GM21526 (cell line): ENCODE results near the gene OR2AK2.

ENCODE experiments used
- ATAC-seq: cut with Tn5 transposase; IDR thresholded peaks from one replicate; pipeline ENCODE4 v1.9.1; 2021; ENCODE audit warnings: moderate library complexity; ENCODE audit not compliant: unreplicated experiment, low FRiP score

The OR2AK2 gene

DNA sequence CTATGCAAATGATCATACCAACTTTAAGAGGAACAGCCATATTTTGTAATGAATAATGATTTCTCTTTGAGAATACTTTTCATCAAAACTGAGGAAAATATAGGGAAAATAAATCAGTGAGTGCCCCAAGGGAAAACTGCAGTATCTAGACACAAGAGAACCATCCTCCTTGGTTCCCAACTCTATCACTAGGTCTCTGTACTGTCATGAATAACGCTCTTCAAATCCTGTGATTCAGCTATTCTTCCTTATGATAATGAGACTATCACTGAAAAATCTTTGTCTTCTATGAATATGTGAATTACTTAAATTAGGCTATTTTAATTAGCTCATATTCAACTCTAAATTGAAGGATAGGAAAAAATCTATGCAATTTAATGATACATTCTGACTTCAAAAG is 50.8 kb downstream of the OR2AK2 start:
- ATAC-seq: no peak
